Ovary (tissue), 9 donors: ENCODE measurements around the gene IQGAP1. TPM values are rescaled to one million over a fixed set of nuclear protein-coding genes. Genes with fewer than 3 reads are reported as not detected.
A peak's percentile ranks its signal among the peaks of the same experiment; 100 is the strongest.

Experiments
- DNase-seq, 5 donors: peaks; one replicate each; pipeline ENCODE4 v3.0.0-alpha.2; 2019 to 2020
- H3K27ac ChIP-seq, 2 donors: fragments of 200-600 bp; one replicate each; pipeline versions ENCODE4 v1.5.1 to v1.8.0; 2019 to 2022
- H3K27me3 ChIP-seq: fragments of 200-600 bp; one replicate; pipeline ENCODE4 v1.8.0; 2022
- H3K36me3 ChIP-seq: fragments of 200-600 bp; sonication (generic); one replicate; pipeline ENCODE4 v1.5.1; 2019
- H3K4me1 ChIP-seq: one replicate; pipeline ENCODE4 v1.8.1; 2013; ENCODE audit warnings: mild to moderate bottlenecking, moderate library complexity; ENCODE audit not compliant: insufficient read depth
- H3K4me3 ChIP-seq: fragments of 200-600 bp; sonication (generic); one replicate; pipeline ENCODE4 v1.5.1; 2017
- H3K9me3 ChIP-seq, 2 donors: fragments of 200-600 bp in 1 of 2; sonication (generic) in 1 of 2; one replicate each; pipeline versions ENCODE4 v1.5.1 to v1.8.1; 2013 to 2019; ENCODE audit warnings: mild to moderate bottlenecking in 1 of 2, moderate library complexity in 1 of 2
- EP300 ChIP-seq: sonication (generic); formaldehyde crosslinking; IDR thresholded peaks from one replicate; pipeline ENCODE4 v1.6.1; 2017; ENCODE audit warnings: antibody characterized with exemption
- POLR2A ChIP-seq: fragments of 450-650 bp; IDR thresholded peaks from one replicate; pipeline ENCODE4 v1.6.1; 2017; ENCODE audit warnings: antibody characterized with exemption, mild to moderate bottlenecking, moderate library complexity
- WGBS, 3 donors: extraction: QIAGEN DNeasy Blood & Tissue Kit in 1 of 3; methylation state at CpG; one replicate each; pipeline versions ENCODE4 v1.1.5 to v1.1.7; 2013 to 2017; 5-methylcytosine and 5-hydroxymethylcytosine counted together
- intact Hi-C, 4 donors: fragments of 100-400 bp; cut with DNase I; formaldehyde crosslinking; loops; one replicate each; pipeline versions ENCODE4 v1.11.0 to v1.15.1; 2022 to 2023
- polyA plus RNA-seq, 2 donors: library from polyadenylated mRNA; stranded (reverse); fragments of 200-250 nt in 1 of 2; fragments of 350-450 nt in 1 of 2; fragmentation: Illumina TruSeq in 1 of 2; extraction: RNeasy Lipid Tissue Mini Kit (QIAGEN cat#74804) in 1 of 2; gene quantifications; one replicate each; pipeline ENCODE4 v1.2.3, GENCODE V29; 2013 to 2014
- total RNA-seq, 7 donors: library from RNA; depleted of rRNA in 2 of 7; stranded (reverse); fragments of >200 nt in 2 of 7; fragmentation: NEBNext Ultra II Directional in 3 of 7; extraction: Animal tissue kit (Norgen Biotek cat#: 25700) in 3 of 7; gene quantifications; one replicate each; pipeline versions ENCODE4 v1.1.0 to v1.2.4, GENCODE V29; 2016 to 2023
- TF ChIP-seq, protein P1 (sequence below), 3 donors: fragments of 450-650 bp in 2 of 3; fragments of 200-600 bp in 1 of 3; IDR thresholded peaks; one replicate each; pipeline versions ENCODE4 v1.5.1 to v1.8.0; 2016 to 2022; ENCODE audit warnings: antibody characterized with exemption in 3 of 3, mild to moderate bottlenecking in 1 of 3
- donor health status: DM: no; HTN: no; CAD: no; lungs with moderate emphysema.
- donor health status: DM: no; HTN: no; CAD: no.
- donor health status: Bipolar disorder and iron deficiency.
- donor health status: DM: yes; HTN: yes; CAD: no.
- donor health status: DM: no; HTN: no; CAD: no.
- donor health status: DM: yes; HTN: yes; CAD: no.

Gene IQGAP1
- total and polyA plus RNA-seq, 9 donors, result 68.1 to 173 (median 108) TPM

DNA sequence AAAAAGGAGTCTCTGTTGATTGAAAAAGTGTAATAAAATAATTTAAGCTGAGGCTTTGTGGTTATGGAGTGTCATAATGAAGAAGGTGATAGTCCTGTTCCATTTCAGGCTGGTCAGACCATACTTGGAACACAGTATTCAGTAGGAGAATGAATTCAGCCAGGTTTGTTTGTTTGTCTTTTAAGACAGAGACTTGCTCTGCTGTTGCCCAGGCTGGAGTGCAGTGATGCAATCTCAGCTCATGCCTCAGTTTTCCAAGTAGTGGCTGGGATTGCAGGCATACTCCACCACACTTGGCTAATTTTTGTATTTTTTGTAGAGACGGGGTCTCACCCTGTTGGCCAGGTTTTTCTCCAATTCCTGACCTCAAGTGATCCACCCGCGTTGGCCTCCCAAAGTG is 33.5 kb downstream of the IQGAP1 start:
- Histone ChIP-seq H3K9me3 (no peaks in the 10 kb centered on the region), H3K27me3 (no peaks in the 10 kb centered on the region), H3K27ac (no peak overlapping the region), H3K4me3 (no peak overlapping the region), H3K4me1 (peaks cover 30% of the 10 kb centered on the region), H3K36me3 (no peaks in the 10 kb centered on the region)
- TF ChIP-seq, protein P1, sequence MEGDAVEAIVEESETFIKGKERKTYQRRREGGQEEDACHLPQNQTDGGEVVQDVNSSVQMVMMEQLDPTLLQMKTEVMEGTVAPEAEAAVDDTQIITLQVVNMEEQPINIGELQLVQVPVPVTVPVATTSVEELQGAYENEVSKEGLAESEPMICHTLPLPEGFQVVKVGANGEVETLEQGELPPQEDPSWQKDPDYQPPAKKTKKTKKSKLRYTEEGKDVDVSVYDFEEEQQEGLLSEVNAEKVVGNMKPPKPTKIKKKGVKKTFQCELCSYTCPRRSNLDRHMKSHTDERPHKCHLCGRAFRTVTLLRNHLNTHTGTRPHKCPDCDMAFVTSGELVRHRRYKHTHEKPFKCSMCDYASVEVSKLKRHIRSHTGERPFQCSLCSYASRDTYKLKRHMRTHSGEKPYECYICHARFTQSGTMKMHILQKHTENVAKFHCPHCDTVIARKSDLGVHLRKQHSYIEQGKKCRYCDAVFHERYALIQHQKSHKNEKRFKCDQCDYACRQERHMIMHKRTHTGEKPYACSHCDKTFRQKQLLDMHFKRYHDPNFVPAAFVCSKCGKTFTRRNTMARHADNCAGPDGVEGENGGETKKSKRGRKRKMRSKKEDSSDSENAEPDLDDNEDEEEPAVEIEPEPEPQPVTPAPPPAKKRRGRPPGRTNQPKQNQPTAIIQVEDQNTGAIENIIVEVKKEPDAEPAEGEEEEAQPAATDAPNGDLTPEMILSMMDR (IDR thresholded peaks at IDR 0.05), result no peak
- TF ChIP-seq EP300 (no peak), POLR2A (no peak)
- DNase-seq, result no peak
- WGBS, 3 donors, result 28 to 50% (median 41%) methylated on average over 3 of the region's 3 CpGs
- intact Hi-C loops, result no loop called here

DNA sequence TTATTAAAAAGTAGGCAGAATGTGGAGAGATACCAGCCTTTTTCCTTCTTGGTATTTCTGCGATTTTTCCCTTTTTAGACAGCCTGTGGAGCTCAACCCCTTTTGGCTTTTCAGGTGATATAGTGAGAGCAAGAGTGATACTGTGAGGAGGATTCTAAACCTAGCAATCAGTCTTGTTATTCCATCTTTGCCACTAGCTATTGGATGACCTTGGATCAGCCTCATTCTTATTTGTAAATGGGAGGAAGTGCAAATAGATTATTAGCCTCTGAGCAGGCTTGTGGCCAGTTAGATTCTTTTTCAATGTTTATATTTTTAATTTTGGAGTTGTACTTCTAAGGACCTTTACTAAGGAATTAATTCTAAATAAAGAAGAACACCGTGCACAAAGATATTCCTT is 34.0 kb downstream of the IQGAP1 start:
- DNase-seq, result no peak
- WGBS, 3 donors, result 18 to 23% (median 18%) methylated on average over 2 of the region's 2 CpGs
- no peak overlapping the region for H3K4me3 ChIP-seq
- H3K27me3 ChIP-seq, result no peaks in the 10 kb centered on the region
- H3K4me1 ChIP-seq, result peaks cover 30% of the 10 kb centered on the region
- no peak overlapping the region for H3K27ac ChIP-seq
- TF ChIP-seq, protein P1 (IDR thresholded peaks at IDR 0.05), result no peak
- TF ChIP-seq POLR2A (no peak), EP300 (no peak)
- no peaks in the 10 kb centered on the region for H3K9me3 ChIP-seq
- no peaks in the 10 kb centered on the region for H3K36me3 ChIP-seq
- intact Hi-C loops, result no loop called here

DNA sequence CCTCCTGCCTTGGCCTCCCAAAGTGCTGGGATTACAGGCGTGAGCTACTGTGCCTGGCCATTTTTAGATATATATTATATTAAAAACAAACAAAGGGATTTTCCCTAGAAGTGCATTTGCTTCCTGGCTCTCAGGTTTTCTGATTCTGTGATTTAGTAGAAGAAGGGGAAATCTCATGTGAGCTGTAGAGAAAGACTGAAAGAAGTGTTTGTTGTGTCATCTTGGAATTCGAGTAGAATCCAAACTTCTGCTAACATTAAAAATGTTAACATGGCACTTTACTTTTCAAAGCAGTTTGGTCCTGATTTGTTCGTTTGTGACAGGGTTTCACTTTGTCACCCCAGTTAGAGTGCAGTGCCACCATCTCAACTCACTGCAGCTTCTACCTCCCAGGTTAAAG is 34.9 kb downstream of the IQGAP1 start:
- 42 to 65% (median 45%) methylated on average over 3 of the region's 3 CpGs for WGBS, 3 donors
- no peak for DNase-seq
- Histone ChIP-seq H3K36me3 (no peaks in the 10 kb centered on the region), H3K9me3 (no peaks in the 10 kb centered on the region), H3K4me3 (no peak overlapping the region), H3K27ac (peak overlapping the region in 1 of 2 donors; percentile 41), H3K4me1 (peaks cover 30% of the 10 kb centered on the region), H3K27me3 (no peaks in the 10 kb centered on the region)
- TF ChIP-seq POLR2A, result no peak
- TF ChIP-seq, protein P1 (IDR thresholded peaks at IDR 0.05), result no peak
- TF ChIP-seq EP300, result no peak
- intact Hi-C loops, result no loop called here

DNA sequence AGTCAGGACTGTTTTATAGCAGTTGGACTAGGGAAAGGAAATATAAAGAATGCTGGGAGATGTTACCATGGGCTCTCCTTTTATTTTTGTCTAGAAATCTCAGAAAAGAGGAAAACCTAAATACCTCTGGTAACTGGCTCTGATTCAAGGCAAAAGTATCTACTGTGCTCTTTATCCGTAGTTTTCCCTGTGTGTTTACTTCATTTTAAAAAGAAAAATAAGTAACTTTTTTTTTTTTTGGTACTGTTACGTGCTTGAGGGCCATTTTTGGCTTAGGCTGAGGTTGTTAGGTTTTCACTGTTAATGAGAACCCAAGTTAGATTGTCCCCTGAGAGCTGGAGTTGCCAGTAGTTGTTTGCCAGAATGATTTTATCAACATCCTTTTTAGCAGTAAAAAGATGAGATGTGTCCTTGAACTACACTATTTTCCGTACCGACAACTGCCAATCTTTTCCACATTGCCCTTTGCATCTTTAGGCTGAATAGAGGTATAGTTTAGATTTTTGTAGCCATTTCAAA is 35.8 kb downstream of the IQGAP1 start:
- peaks cover 28% of the 10 kb centered on the region for H3K4me1 ChIP-seq
- no peak overlapping the region for H3K4me3 ChIP-seq
- intact Hi-C loops, result no loop called here
- DNase-seq, result no peak
- TF ChIP-seq, protein P1 (IDR thresholded peaks at IDR 0.05), result no peak
- no peak for TF ChIP-seq POLR2A
- no peak for TF ChIP-seq EP300
- no peaks in the 10 kb centered on the region for H3K27me3 ChIP-seq
- WGBS, 3 donors, result 1 to 6% (median 3%) methylated on average over 4 of the region's 4 CpGs
- H3K9me3 ChIP-seq, result no peaks in the 10 kb centered on the region
- H3K27ac ChIP-seq, result peak overlapping the region in 1 of 2 donors; percentile 41
- H3K36me3 ChIP-seq, result no peaks in the 10 kb centered on the region
